Measurements from ENCODE around the gene GPR171.
"Not testable (repeated sequence)": the region's sequence is repeated elsewhere in the genome, so short reads cannot be mapped to it uniquely, and the experiment has no call there.

The GPR171 gene

GRCh38 chr3:151203051-151203420, at the start of gene GPR171:
GPR171 (minus strand) TSS chr3:151203216; CDS start chr3:151199386, 3,830 bp downstream.
- DNase-seq (ENCODE audit: extremely low read depth in 1 of 2, low read depth in 1 of 2), result peak; percentile 45 to 50

- DNase-seq (ENCODE audit: extremely low read depth in 1 of 2, low read depth in 1 of 2), result no peak
Observed at GRCh38 chr3:151248772-151249337, 45.8 kb upstream of the GPR171 start.

- not testable (repeated sequence) for DNase-seq (ENCODE audit: extremely low read depth in 1 of 2, low read depth in 1 of 2)
Observed at GRCh38 chr3:151242006-151242405, 39.0 kb upstream of the GPR171 start.

GRCh38 chr3:151236736-151237135, 33.7 kb upstream of the GPR171 start:
- no peak for DNase-seq (ENCODE audit: extremely low read depth in 1 of 2, low read depth in 1 of 2)

- no peak for DNase-seq (ENCODE audit: extremely low read depth in 1 of 2, low read depth in 1 of 2)
Observed at GRCh38 chr3:151236316-151236715, 33.3 kb upstream of the GPR171 start.

- no peak for DNase-seq (ENCODE audit: extremely low read depth in 1 of 2, low read depth in 1 of 2)
Observed at GRCh38 chr3:151234825-151235224, 31.8 kb upstream of the GPR171 start.

- no peak for DNase-seq (ENCODE audit: extremely low read depth in 1 of 2, low read depth in 1 of 2)
Observed at GRCh38 chr3:151232991-151233390, 30.0 kb upstream of the GPR171 start.

- not testable (repeated sequence) for DNase-seq (ENCODE audit: extremely low read depth in 1 of 2, low read depth in 1 of 2)
Observed at GRCh38 chr3:151232403-151232802, 29.4 kb upstream of the GPR171 start.

GRCh38 chr3:151230646-151231045, 27.6 kb upstream of the GPR171 start:
- no peak for DNase-seq (ENCODE audit: extremely low read depth in 1 of 2, low read depth in 1 of 2)

- DNase-seq (ENCODE audit: extremely low read depth in 1 of 2, low read depth in 1 of 2), result no peak
Observed at GRCh38 chr3:151228666-151229040, 25.6 kb upstream of the GPR171 start.

GRCh38 chr3:151227807-151228665, 25.0 kb upstream of the GPR171 start:
- DNase-seq (ENCODE audit: extremely low read depth in 1 of 2, low read depth in 1 of 2), result peak; percentile 51 to 57

GRCh38 chr3:151227266-151227806, 24.3 kb upstream of the GPR171 start:
- DNase-seq (ENCODE audit: extremely low read depth in 1 of 2, low read depth in 1 of 2), result no peak

GRCh38 chr3:151226825-151227224, 23.8 kb upstream of the GPR171 start:
- no peak for DNase-seq (ENCODE audit: extremely low read depth in 1 of 2, low read depth in 1 of 2)

GRCh38 chr3:151226088-151226563, 23.1 kb upstream of the GPR171 start:
- no peak for DNase-seq (ENCODE audit: extremely low read depth in 1 of 2, low read depth in 1 of 2)

GRCh38 chr3:151225040-151225975, 22.3 kb upstream of the GPR171 start:
- DNase-seq (ENCODE audit: extremely low read depth in 1 of 2, low read depth in 1 of 2), result no peak

GRCh38 chr3:151224268-151224866, 21.4 kb upstream of the GPR171 start:
- DNase-seq (ENCODE audit: extremely low read depth in 1 of 2, low read depth in 1 of 2), result no peak

GRCh38 chr3:151219056-151219455, 16.0 kb upstream of the GPR171 start:
- no peak for DNase-seq (ENCODE audit: extremely low read depth in 1 of 2, low read depth in 1 of 2)

GRCh38 chr3:151218136-151218535, 15.1 kb upstream of the GPR171 start:
- no peak for DNase-seq (ENCODE audit: extremely low read depth in 1 of 2, low read depth in 1 of 2)

GRCh38 chr3:151216641-151217607, 13.9 kb upstream of the GPR171 start:
- no peak for DNase-seq (ENCODE audit: extremely low read depth in 1 of 2, low read depth in 1 of 2)

All from activated CD8-positive, alpha-beta memory T cell treated with anti-CD3 and anti-CD28 coated beads for 1 hour (primary cell).